GM18951 (cell line): ENCODE results near the gene GPR171.

Source experiments
- POLR2A ChIP-seq: IDR thresholded peaks from 4 replicates; pipeline ENCODE4 v1.6.1; 2011; ENCODE audit warnings: mild to moderate bottlenecking; ENCODE audit not compliant: insufficient read length, insufficient read depth; ENCODE audit errors: extremely low read depth
- in situ Hi-C: fragments of 300-500 bp; cut with MboI; formaldehyde crosslinking; loops from one replicate; pipeline ENCODE4 v1.12.0; 2022; ENCODE audit warnings: low sequenced_read_pairs, mixed read lengths, inconsistent platforms; ENCODE audit not compliant: unreplicated experiment

GPR171 gene

GRCh38 chr3:151178208-151178845 is 24.7 kb downstream of the GPR171 start:
- in situ Hi-C loops, result no loop called here
- no peak for TF ChIP-seq POLR2A

- TF ChIP-seq POLR2A, result no peak
- in situ Hi-C loops, result no loop called here
Observed at GRCh38 chr3:151175952-151176351, 27.1 kb downstream of the GPR171 start.

- in situ Hi-C loops, result loop anchor here (5.0 kb wide), 1 partner anchor 53 kb away; no protein-coding TSS in a partner anchor
- no peak for TF ChIP-seq POLR2A
Observed at GRCh38 chr3:151174351-151174750, 28.7 kb downstream of the GPR171 start.

- no peak for TF ChIP-seq POLR2A
- in situ Hi-C loops, result loop anchor here (5.0 kb wide), 1 partner anchor 56 kb away; no protein-coding TSS in a partner anchor
Observed at GRCh38 chr3:151171145-151171757, 31.8 kb downstream of the GPR171 start.

GRCh38 chr3:151169948-151170679 is 32.9 kb downstream of the GPR171 start:
- in situ Hi-C loops, result loop anchor here (5.0 kb wide), 2 partner anchors 57 to 112 kb away; no protein-coding TSS in a partner anchor

- in situ Hi-C loops, result loop anchor here (5.0 kb wide), 1 partner anchor 113 kb away; no protein-coding TSS in a partner anchor
Observed at GRCh38 chr3:151169262-151169947, 33.6 kb downstream of the GPR171 start.

GRCh38 chr3:151168269-151169094 is 34.5 kb downstream of the GPR171 start:
- in situ Hi-C loops, result loop anchor here (5.0 kb wide), 1 partner anchor 114 kb away; no protein-coding TSS in a partner anchor
- TF ChIP-seq POLR2A, result no peak

More at GRCh38 chr3:151169262-151169947, 33.6 kb downstream of the GPR171 start:
- TF ChIP-seq POLR2A, result no peak

- no peak for TF ChIP-seq POLR2A
- in situ Hi-C loops, result loop anchor here (5.0 kb wide), 1 partner anchor 116 kb away; no protein-coding TSS in a partner anchor
Observed at GRCh38 chr3:151166161-151166560, 36.9 kb downstream of the GPR171 start.

GRCh38 chr3:151165226-151165625 is 37.8 kb downstream of the GPR171 start:
- in situ Hi-C loops, result loop anchor here (5.0 kb wide), 1 partner anchor 117 kb away; no protein-coding TSS in a partner anchor
- no peak for TF ChIP-seq POLR2A

GRCh38 chr3:151159806-151160205 is 43.2 kb downstream of the GPR171 start:
- in situ Hi-C loops, result no loop called here
- TF ChIP-seq POLR2A, result no peak

- TF ChIP-seq POLR2A, result no peak
- in situ Hi-C loops, result no loop called here
Observed at GRCh38 chr3:151156618-151157216, 46.3 kb downstream of the GPR171 start.
